GM18498 (cell line): ENCODE measurements around the gene TMEM256.
"Not testable (repeated sequence)": the region's sequence is repeated elsewhere in the genome, so short reads cannot be mapped to it uniquely, and the experiment has no call there.

Experiments
- ATAC-seq: cut with Tn5 transposase; IDR thresholded peaks from one replicate; pipeline ENCODE4 v1.9.1; 2021; ENCODE audit warnings: mild to moderate bottlenecking, moderate library complexity; ENCODE audit not compliant: unreplicated experiment

Gene TMEM256

GRCh38 chr17:7384489-7385081, 19.3 kb downstream of the TMEM256 start:
- ATAC-seq: no peak

GRCh38 chr17:7383742-7384488, 20.0 kb downstream of the TMEM256 start:
- peak; percentile 77 for ATAC-seq

- no peak for ATAC-seq
Observed at GRCh38 chr17:7383371-7383741, 20.5 kb downstream of the TMEM256 start.

GRCh38 chr17:7382901-7383300, 21.0 kb downstream of the TMEM256 start:
- no peak for ATAC-seq

- no peak for ATAC-seq
Observed at GRCh38 chr17:7380855-7381683, 22.8 kb downstream of the TMEM256 start, which contains the start of gene TNK1. Gene TNK1, plus strand, starts transcription at chr17:7381089. Its CDS starts 1,838 bp downstream, at chr17:7382927.

- no peak for ATAC-seq
Observed at GRCh38 chr17:7380321-7380720, 23.6 kb downstream of the TMEM256 start.

- ATAC-seq: no peak
Observed at GRCh38 chr17:7379134-7379533, 24.8 kb downstream of the TMEM256 start.

- ATAC-seq: no peak
Observed at GRCh38 chr17:7374353-7374752, 29.5 kb downstream of the TMEM256 start.

- no peak for ATAC-seq
Observed at GRCh38 chr17:7370853-7371252, 33.0 kb downstream of the TMEM256 start.

GRCh38 chr17:7369825-7370224, 34.1 kb downstream of the TMEM256 start:
- ATAC-seq: no peak

- ATAC-seq: not testable (repeated sequence)
Observed at GRCh38 chr17:7368599-7368994, 35.3 kb downstream of the TMEM256 start.

GRCh38 chr17:7367918-7368598, 35.8 kb downstream of the TMEM256 start:
- ATAC-seq: no peak

- ATAC-seq: no peak
Observed at GRCh38 chr17:7367083-7367482, 36.8 kb downstream of the TMEM256 start.

- not testable (repeated sequence) for ATAC-seq
Observed at GRCh38 chr17:7365963-7366362, 37.9 kb downstream of the TMEM256 start.

GRCh38 chr17:7363311-7363710, 40.6 kb downstream of the TMEM256 start:
- ATAC-seq: no peak

- no peak for ATAC-seq
Observed at GRCh38 chr17:7361906-7362305, 42.0 kb downstream of the TMEM256 start.

- no peak for ATAC-seq
Observed at GRCh38 chr17:7357381-7357780, 46.5 kb downstream of the TMEM256 start.

GRCh38 chr17:7356756-7357155, 47.1 kb downstream of the TMEM256 start:
- ATAC-seq: no peak

GRCh38 chr17:7356072-7356549, 47.8 kb downstream of the TMEM256 start:
- no peak for ATAC-seq

GRCh38 chr17:7355573-7355972, 48.3 kb downstream of the TMEM256 start:
- no peak for ATAC-seq

- ATAC-seq: no peak
Observed at GRCh38 chr17:7355053-7355452, 48.8 kb downstream of the TMEM256 start, which contains the start of gene TMEM95. Gene TMEM95, plus strand, starts transcription at chr17:7355156. Its CDS starts 49 bp downstream, at chr17:7355205.
